Nephron progenitor cell (in vitro differentiated cells): ENCODE measurements around the gene RASSF5.

Experiments used
- DNase-seq: peaks from one replicate; pipeline ENCODE4 v3.0.0; 2021
- H3K27ac Mint-ChIP-seq: 2 replicates; pipeline ENCODE4 v1.8.0; 2021; ENCODE audit warnings: mild to moderate bottlenecking, moderate library complexity, mixed read lengths
- H3K27me3 Mint-ChIP-seq: 2 replicates; pipeline ENCODE4 v1.8.0; 2021; ENCODE audit warnings: mild to moderate bottlenecking, low read depth, mixed read lengths; ENCODE audit not compliant: poor library complexity
- H3K36me3 Mint-ChIP-seq: 2 replicates; pipeline ENCODE4 v1.8.0; 2021; ENCODE audit warnings: low read depth, mixed read lengths
- H3K4me1 Mint-ChIP-seq: 2 replicates; pipeline ENCODE4 v1.8.0; 2021; ENCODE audit warnings: mixed read lengths
- H3K4me3 Mint-ChIP-seq: 2 replicates; pipeline ENCODE4 v1.8.0; 2021; ENCODE audit warnings: mild to moderate bottlenecking, moderate library complexity, mixed read lengths
- H3K9me3 Mint-ChIP-seq: 2 replicates; pipeline ENCODE4 v1.8.0; 2021; ENCODE audit warnings: mild to moderate bottlenecking, moderate library complexity, mixed read lengths
- CTCF ChIP-seq: fragments of 200-600 bp; sonication (generic); IDR thresholded peaks from 2 replicates; pipeline ENCODE4 v1.5.0; 2021; ENCODE audit warnings: antibody characterized with exemption

Gene RASSF5

GRCh38 chr1:206572835-206573234, 65.5 kb downstream of the RASSF5 start:
- no peak for TF ChIP-seq CTCF
- Mint-ChIP-seq H3K36me3 (no peaks in the 10 kb centered on the region), H3K4me1 (peaks cover 15% of the 10 kb centered on the region), H3K27me3 (peaks cover 11% of the 10 kb centered on the region), H3K4me3 (no peak overlapping the region), H3K27ac (no peak overlapping the region), H3K9me3 (no peaks in the 10 kb centered on the region)
- no peak for DNase-seq

- no peak overlapping the region for H3K4me3 Mint-ChIP-seq
- peaks cover 10% of the 10 kb centered on the region for H3K27me3 Mint-ChIP-seq
- H3K27ac Mint-ChIP-seq, result no peak overlapping the region
- no peaks in the 10 kb centered on the region for H3K36me3 Mint-ChIP-seq
- H3K9me3 Mint-ChIP-seq, result no peaks in the 10 kb centered on the region
- no peak for TF ChIP-seq CTCF
- H3K4me1 Mint-ChIP-seq, result peaks cover 12% of the 10 kb centered on the region
- no peak for DNase-seq
Observed at GRCh38 chr1:206573319-206573718, 66.0 kb downstream of the RASSF5 start.

- no peak for TF ChIP-seq CTCF
- no peaks in the 10 kb centered on the region for H3K36me3 Mint-ChIP-seq
- no peak for DNase-seq
- H3K9me3 Mint-ChIP-seq, result no peaks in the 10 kb centered on the region
- H3K27ac Mint-ChIP-seq, result no peak overlapping the region
- H3K4me1 Mint-ChIP-seq, result peaks cover 11% of the 10 kb centered on the region
- peaks cover 12% of the 10 kb centered on the region for H3K27me3 Mint-ChIP-seq
- no peak overlapping the region for H3K4me3 Mint-ChIP-seq
Observed at GRCh38 chr1:206573762-206574161, 66.4 kb downstream of the RASSF5 start.

- Mint-ChIP-seq H3K4me1 (peaks cover 6% of the 10 kb centered on the region), H3K27me3 (peaks cover 12% of the 10 kb centered on the region), H3K27ac (no peak overlapping the region), H3K36me3 (peaks cover 2% of the 10 kb centered on the region), H3K4me3 (no peak overlapping the region), H3K9me3 (no peaks in the 10 kb centered on the region)
- DNase-seq, result no peak
- no peak for TF ChIP-seq CTCF
Observed at GRCh38 chr1:206575165-206575893, 68.0 kb downstream of the RASSF5 start.

- Mint-ChIP-seq H3K27ac (no peak overlapping the region), H3K4me1 (peaks cover 6% of the 10 kb centered on the region), H3K9me3 (no peaks in the 10 kb centered on the region), H3K27me3 (peaks cover 12% of the 10 kb centered on the region), H3K36me3 (peaks cover 4% of the 10 kb centered on the region), H3K4me3 (no peak overlapping the region)
- no peak for TF ChIP-seq CTCF
- DNase-seq, result no peak
Observed at GRCh38 chr1:206575894-206576737, 68.8 kb downstream of the RASSF5 start.
